SJCRH30 (cell line): Measurements from ENCODE around the gene CLDND2. TPM values are rescaled to one million over a fixed set of nuclear protein-coding genes. Genes with fewer than 3 reads are reported as not detected.

Experiments
- DNase-seq, 2 experiments: peaks; one replicate each; pipeline ENCODE4 v3.0.0-alpha.2; 2015 to 2020
- H3K27ac ChIP-seq: fragments of 250-450 bp; sonication (Bioruptor Pico); 2 replicates; pipeline ENCODE4 v1.5.1; 2020; ENCODE audit warnings: mild to moderate bottlenecking, moderate library complexity
- H3K27me3 ChIP-seq: fragments of 250-450 bp; sonication (Bioruptor Pico); 2 replicates; pipeline ENCODE4 v1.5.1; 2020; ENCODE audit warnings: mild to moderate bottlenecking, moderate library complexity
- H3K36me3 ChIP-seq: fragments of 250-450 bp; sonication (Bioruptor Pico); 2 replicates; pipeline ENCODE4 v1.5.1; 2020; ENCODE audit warnings: mild to moderate bottlenecking, moderate library complexity
- H3K4me1 ChIP-seq: fragments of 250-450 bp; sonication (Bioruptor Pico); 2 replicates; pipeline ENCODE4 v1.5.1; 2020; ENCODE audit warnings: mild to moderate bottlenecking, moderate library complexity
- H3K4me3 ChIP-seq: fragments of 250-450 bp; sonication (Bioruptor Pico); 2 replicates; pipeline ENCODE4 v1.5.1; 2020; ENCODE audit warnings: mild to moderate bottlenecking, moderate library complexity
- H3K9me3 ChIP-seq: fragments of 250-450 bp; sonication (Bioruptor Pico); replicated peaks from 2 replicates; pipeline ENCODE4 v1.5.1; 2020; ENCODE audit warnings: mild to moderate bottlenecking, moderate library complexity
- total RNA-seq: library from RNA; depleted of rRNA; stranded (reverse); fragments of >200 nt; shearing (Covaris generic); gene quantifications from 2 replicates; pipeline ENCODE4 v1.2.3, GENCODE V29; 2014

The CLDND2 gene
- total RNA-seq, 1 experiment from 2014 or later, result not detected

GRCh38 chr19:51394050-51394836 lies 25.4 kb upstream of the CLDND2 start:
- peak; percentile 92 to 96 for DNase-seq

GRCh38 chr19:51392701-51393100 lies 23.9 kb upstream of the CLDND2 start:
- no peaks in the 10 kb centered on the region for H3K9me3 ChIP-seq
- no peak overlapping the region for H3K27ac ChIP-seq
- no peak for DNase-seq
- H3K4me3 ChIP-seq, result no peak overlapping the region
- no peaks in the 10 kb centered on the region for H3K36me3 ChIP-seq
- no peaks in the 10 kb centered on the region for H3K27me3 ChIP-seq
- no peaks in the 10 kb centered on the region for H3K4me1 ChIP-seq

More at GRCh38 chr19:51394050-51394836, 25.4 kb upstream of the CLDND2 start:
- H3K27ac ChIP-seq, result peak overlapping the region; percentile 55
- H3K4me3 ChIP-seq, result peak overlapping the region; percentile 63
- no peaks in the 10 kb centered on the region for H3K9me3 ChIP-seq
- H3K4me1 ChIP-seq, result no peaks in the 10 kb centered on the region
- no peaks in the 10 kb centered on the region for H3K27me3 ChIP-seq
- H3K36me3 ChIP-seq, result no peaks in the 10 kb centered on the region

GRCh38 chr19:51391073-51391611 lies 22.3 kb upstream of the CLDND2 start:
- no peak overlapping the region for H3K27ac ChIP-seq
- no peak for DNase-seq
- H3K4me1 ChIP-seq, result no peaks in the 10 kb centered on the region
- no peaks in the 10 kb centered on the region for H3K36me3 ChIP-seq
- H3K4me3 ChIP-seq, result no peak overlapping the region
- H3K27me3 ChIP-seq, result no peaks in the 10 kb centered on the region
- no peaks in the 10 kb centered on the region for H3K9me3 ChIP-seq

- H3K4me3 ChIP-seq, result no peak overlapping the region
- H3K27me3 ChIP-seq, result no peaks in the 10 kb centered on the region
- no peak overlapping the region for H3K27ac ChIP-seq
- no peaks in the 10 kb centered on the region for H3K36me3 ChIP-seq
- H3K9me3 ChIP-seq, result no peaks in the 10 kb centered on the region
- no peaks in the 10 kb centered on the region for H3K4me1 ChIP-seq
- no peak for DNase-seq
These were observed 20.3 kb upstream of the CLDND2 start for GRCh38 chr19:51389143-51389542.

GRCh38 chr19:51387924-51388389 lies 19.2 kb upstream of the CLDND2 start, which contains the start of gene LIM2:
Gene LIM2 (minus strand): TSS chr19:51387974. CDS start chr19:51387443, 531 bp downstream.
- H3K36me3 ChIP-seq, result no peaks in the 10 kb centered on the region
- H3K9me3 ChIP-seq, result no peaks in the 10 kb centered on the region
- no peak for DNase-seq
- no peaks in the 10 kb centered on the region for H3K4me1 ChIP-seq
- no peak within 1 kb of the TSS for H3K27ac ChIP-seq
- no peaks in the 10 kb centered on the region for H3K27me3 ChIP-seq
- no peak within 1 kb of the TSS for H3K4me3 ChIP-seq

- no peaks in the 10 kb centered on the region for H3K9me3 ChIP-seq
- no peaks in the 10 kb centered on the region for H3K27me3 ChIP-seq
- H3K4me3 ChIP-seq, result no peak overlapping the region
- no peak overlapping the region for H3K27ac ChIP-seq
- no peak for DNase-seq
- H3K36me3 ChIP-seq, result no peaks in the 10 kb centered on the region
- no peaks in the 10 kb centered on the region for H3K4me1 ChIP-seq
These were observed 18.2 kb upstream of the CLDND2 start for GRCh38 chr19:51386882-51387520.

- Histone ChIP-seq H3K27me3 (no peaks in the 10 kb centered on the region), H3K4me3 (no peak overlapping the region), H3K4me1 (no peaks in the 10 kb centered on the region), H3K27ac (no peak overlapping the region), H3K36me3 (no peaks in the 10 kb centered on the region), H3K9me3 (no peaks in the 10 kb centered on the region)
- no peak for DNase-seq
These were observed 13.2 kb upstream of the CLDND2 start for GRCh38 chr19:51382004-51382403.

- no peaks in the 10 kb centered on the region for H3K4me1 ChIP-seq
- no peaks in the 10 kb centered on the region for H3K36me3 ChIP-seq
- H3K27me3 ChIP-seq, result no peaks in the 10 kb centered on the region
- no peaks in the 10 kb centered on the region for H3K9me3 ChIP-seq
- no peak overlapping the region for H3K4me3 ChIP-seq
- DNase-seq, result no peak
- H3K27ac ChIP-seq, result no peak overlapping the region
These were observed 11.6 kb upstream of the CLDND2 start for GRCh38 chr19:51380379-51380778.

- no peaks in the 10 kb centered on the region for H3K27me3 ChIP-seq
- no peaks in the 10 kb centered on the region for H3K4me1 ChIP-seq
- H3K4me3 ChIP-seq, result no peak overlapping the region
- DNase-seq, result no peak
- no peaks in the 10 kb centered on the region for H3K36me3 ChIP-seq
- H3K27ac ChIP-seq, result no peak overlapping the region
- no peaks in the 10 kb centered on the region for H3K9me3 ChIP-seq
These were observed 8.6 kb upstream of the CLDND2 start for GRCh38 chr19:51377422-51377821.

- Histone ChIP-seq H3K4me3 (no peak overlapping the region), H3K9me3 (no peaks in the 10 kb centered on the region), H3K4me1 (no peaks in the 10 kb centered on the region), H3K36me3 (no peaks in the 10 kb centered on the region), H3K27me3 (no peaks in the 10 kb centered on the region), H3K27ac (no peak overlapping the region)
- DNase-seq, result no peak
These were observed 6.9 kb upstream of the CLDND2 start for GRCh38 chr19:51375504-51376221.

GRCh38 chr19:51372649-51373504 lies 4.1 kb upstream of the CLDND2 start, which contains the start of gene NKG7:
Gene NKG7 (minus strand): TSS chr19:51372654. CDS start chr19:51372535, 119 bp downstream.
- no peaks in the 10 kb centered on the region for H3K36me3 ChIP-seq
- H3K9me3 ChIP-seq, result no peaks in the 10 kb centered on the region
- no peak within 1 kb of the TSS for H3K4me3 ChIP-seq
- H3K27me3 ChIP-seq, result no peaks in the 10 kb centered on the region
- no peak for DNase-seq
- no peak within 1 kb of the TSS for H3K27ac ChIP-seq
- peaks cover 7% of the 10 kb centered on the region; the same call in 1 of the 2 replicates for H3K4me1 ChIP-seq

- Histone ChIP-seq H3K4me1 (peaks cover 7% of the 10 kb centered on the region; the same call in 1 of the 2 replicates), H3K4me3 (no peak overlapping the region), H3K36me3 (no peaks in the 10 kb centered on the region), H3K9me3 (no peaks in the 10 kb centered on the region), H3K27ac (no peak overlapping the region), H3K27me3 (no peaks in the 10 kb centered on the region)
- DNase-seq, result no peak
These were observed 3.3 kb upstream of the CLDND2 start for GRCh38 chr19:51372021-51372648.

GRCh38 chr19:51371186-51371690 lies 2.4 kb upstream of the CLDND2 start:
- H3K27ac ChIP-seq, result no peak overlapping the region
- H3K27me3 ChIP-seq, result no peaks in the 10 kb centered on the region
- H3K4me1 ChIP-seq, result peaks cover 7% of the 10 kb centered on the region; the same call in 1 of the 2 replicates
- H3K36me3 ChIP-seq, result no peaks in the 10 kb centered on the region
- DNase-seq, result no peak
- H3K4me3 ChIP-seq, result no peak overlapping the region
- H3K9me3 ChIP-seq, result no peaks in the 10 kb centered on the region
